T follicular helper cell (primary cell): ENCODE data around the gene TTLL12.
"Not testable (repeated sequence)": the region's sequence is repeated elsewhere in the genome, so short reads cannot be mapped to it uniquely, and the experiment has no call there.

ENCODE experiments used
- DNase-seq: peaks from one replicate; pipeline ENCODE4 v3.0.0-alpha.2; 2020; ENCODE audit warnings: low read depth

Gene TTLL12

GRCh38 chr22:43154887-43155536 is 31.9 kb downstream of the TTLL12 start:
- no peak for DNase-seq

GRCh38 chr22:43153899-43154298 is 33.0 kb downstream of the TTLL12 start:
- DNase-seq: no peak

GRCh38 chr22:43152357-43153071 is 34.4 kb downstream of the TTLL12 start:
- DNase-seq: peak; percentile 36

GRCh38 chr22:43152003-43152356 is 35.0 kb downstream of the TTLL12 start:
- DNase-seq: no peak

- peak; percentile 48 for DNase-seq
Measured at GRCh38 chr22:43151251-43152002, 35.5 kb downstream of the TTLL12 start, which contains the start of gene TSPO. Gene TSPO, plus strand, starts transcription at chr22:43151559. Its CDS starts 7,680 bp downstream, at chr22:43159239.

- no peak for DNase-seq
Measured at GRCh38 chr22:43150731-43151206, 36.2 kb downstream of the TTLL12 start.

- no peak for DNase-seq
Measured at GRCh38 chr22:43148581-43148980, 38.4 kb downstream of the TTLL12 start.

GRCh38 chr22:43147821-43148220 is 39.1 kb downstream of the TTLL12 start:
- DNase-seq: no peak

- DNase-seq: not testable (repeated sequence)
Measured at GRCh38 chr22:43146332-43146731, 40.6 kb downstream of the TTLL12 start.

GRCh38 chr22:43145371-43145770 is 41.6 kb downstream of the TTLL12 start:
- not testable (repeated sequence) for DNase-seq

- DNase-seq: no peak
Measured at GRCh38 chr22:43144949-43145348, 42.0 kb downstream of the TTLL12 start.

- DNase-seq: peak; percentile 59
Measured at GRCh38 chr22:43142880-43143562, 43.9 kb downstream of the TTLL12 start, which contains the start of gene MCAT. Gene MCAT, minus strand, starts transcription at chr22:43143398. Its CDS starts 50 bp downstream, at chr22:43143348.

GRCh38 chr22:43136801-43137200 is 50.1 kb downstream of the TTLL12 start:
- no peak for DNase-seq

- DNase-seq: no peak
Measured at GRCh38 chr22:43136255-43136654, 50.7 kb downstream of the TTLL12 start.

- no peak for DNase-seq
Measured at GRCh38 chr22:43135565-43135964, 51.4 kb downstream of the TTLL12 start.

GRCh38 chr22:43134553-43134952 is 52.4 kb downstream of the TTLL12 start:
- no peak for DNase-seq

- DNase-seq: no peak
Measured at GRCh38 chr22:43133401-43133800, 53.5 kb downstream of the TTLL12 start.

- no peak for DNase-seq
Measured at GRCh38 chr22:43131773-43132501, 55.0 kb downstream of the TTLL12 start.

GRCh38 chr22:43129426-43130425 is 57.2 kb downstream of the TTLL12 start:
- no peak for DNase-seq

GRCh38 chr22:43128928-43129424 is 58.0 kb downstream of the TTLL12 start:
- no peak for DNase-seq
